Activated effector memory CD4-positive, alpha-beta T cell treated with Interleukin-2 at 50 U/mL for 16 hours (primary cell): ENCODE measurements around the gene PLCG2.
"Not testable (repeated sequence)": the region's sequence is repeated elsewhere in the genome, so short reads cannot be mapped to it uniquely, and the experiment has no call there.

Experiments
- DNase-seq: peaks from one replicate; pipeline ENCODE4 v3.0.0-alpha.2; 2020

PLCG2 gene

GRCh38 chr16:81755915-81756614, 23.0 kb upstream of the PLCG2 start:
- DNase-seq = no peak

- no peak for DNase-seq
Measured at GRCh38 chr16:81756615-81757356, 22.3 kb upstream of the PLCG2 start.

GRCh38 chr16:81758376-81758775, 20.7 kb upstream of the PLCG2 start:
- DNase-seq = no peak

- not testable (repeated sequence) for DNase-seq
Measured at GRCh38 chr16:81762322-81762721, 16.8 kb upstream of the PLCG2 start.

- no peak for DNase-seq
Measured at GRCh38 chr16:81765111-81765919, 13.8 kb upstream of the PLCG2 start.

- no peak for DNase-seq
Measured at GRCh38 chr16:81765969-81766368, 13.1 kb upstream of the PLCG2 start.

- DNase-seq = no peak
Measured at GRCh38 chr16:81767987-81768592, 11.0 kb upstream of the PLCG2 start.

GRCh38 chr16:81770008-81770407, 9.1 kb upstream of the PLCG2 start:
- no peak for DNase-seq

GRCh38 chr16:81774348-81774747, 4.7 kb upstream of the PLCG2 start:
- DNase-seq = no peak

GRCh38 chr16:81775570-81775969, 3.5 kb upstream of the PLCG2 start:
- DNase-seq = no peak

GRCh38 chr16:81778231-81778630, 860 bp upstream of the PLCG2 start:
- no peak for DNase-seq

- DNase-seq = no peak
Measured at GRCh38 chr16:81779536-81780320, 637 bp downstream of the PLCG2 start.

GRCh38 chr16:81780350-81780749, 1.3 kb downstream of the PLCG2 start:
- DNase-seq = no peak

GRCh38 chr16:81782236-81782635, 3.1 kb downstream of the PLCG2 start:
- no peak for DNase-seq

- DNase-seq = no peak
Measured at GRCh38 chr16:81784072-81784795, 5.1 kb downstream of the PLCG2 start.

- DNase-seq = no peak
Measured at GRCh38 chr16:81785138-81785924, 6.2 kb downstream of the PLCG2 start.

GRCh38 chr16:81786321-81786720, 7.2 kb downstream of the PLCG2 start:
- DNase-seq = no peak

GRCh38 chr16:81786868-81787267, 7.8 kb downstream of the PLCG2 start:
- DNase-seq = no peak

- DNase-seq = no peak
Measured at GRCh38 chr16:81787659-81788058, 8.6 kb downstream of the PLCG2 start.

- no peak for DNase-seq
Measured at GRCh38 chr16:81790277-81790676, 11.2 kb downstream of the PLCG2 start.
